Left ventricle myocardium inferior (tissue), 1 donor: ENCODE data around the gene TSPAN3. TPM values are rescaled to one million over a fixed set of nuclear protein-coding genes. Genes with fewer than 3 reads are reported as not detected.

ENCODE experiments used
- DNase-seq: peaks from one replicate; pipeline ENCODE4 v3.0.0-alpha.2; 2020
- H3K27ac ChIP-seq: fragments of 200-600 bp; replicated peaks from 2 replicates; pipeline ENCODE4 v1.8.0; 2021
- H3K27me3 ChIP-seq: fragments of 200-600 bp; 2 replicates; pipeline ENCODE4 v1.8.0; 2021; ENCODE audit warnings: low read depth
- H3K36me3 ChIP-seq: fragments of 200-600 bp; 2 replicates; pipeline ENCODE4 v1.8.0; 2021
- H3K4me1 ChIP-seq: fragments of 200-600 bp; 2 replicates; pipeline ENCODE4 v1.8.0; 2021
- H3K4me3 ChIP-seq: fragments of 200-600 bp; 2 replicates; pipeline ENCODE4 v1.8.0; 2021; ENCODE audit warnings: mild to moderate bottlenecking, moderate library complexity
- H3K9me3 ChIP-seq: fragments of 200-600 bp; replicated peaks from 2 replicates; pipeline ENCODE4 v1.8.0; 2021
- CTCF ChIP-seq: fragments of 200-600 bp; IDR thresholded peaks from 2 replicates; pipeline ENCODE4 v1.8.0; 2021; ENCODE audit warnings: antibody characterized with exemption, mild to moderate bottlenecking, borderline replicate concordance
- intact Hi-C: fragments of 100-400 bp; cut with micrococcal nuclease; formaldehyde crosslinking; loops from one replicate; pipeline ENCODE4 v1.11.0; 2022
- total RNA-seq: library from RNA; stranded (reverse); fragmentation: NEBNext Ultra II Directional; extraction: Animal tissue kit (Norgen Biotek cat#: 25700); gene quantifications from one replicate; pipeline ENCODE4 v1.2.1, GENCODE V29; 2021
- donor health status: DM: no; HTN: yes; CAD: no; lungs with severe emphysema.

TSPAN3 gene
- total RNA-seq, 1 donor from 2014 or later: 98.6 TPM

- no peaks in the 10 kb centered on the region for H3K9me3 ChIP-seq
- DNase-seq: no peak
- H3K36me3 ChIP-seq: no peaks in the 10 kb centered on the region
- peaks cover 14% of the 10 kb centered on the region for H3K4me1 ChIP-seq
- H3K27ac ChIP-seq: no peak overlapping the region
- TF ChIP-seq CTCF: no peak
- intact Hi-C loops: no loop called here
- no peak overlapping the region for H3K4me3 ChIP-seq
- peaks cover 36% of the 10 kb centered on the region for H3K27me3 ChIP-seq
Observed at GRCh38 chr15:77029166-77030047, 41.5 kb downstream of the TSPAN3 start.

DNA sequence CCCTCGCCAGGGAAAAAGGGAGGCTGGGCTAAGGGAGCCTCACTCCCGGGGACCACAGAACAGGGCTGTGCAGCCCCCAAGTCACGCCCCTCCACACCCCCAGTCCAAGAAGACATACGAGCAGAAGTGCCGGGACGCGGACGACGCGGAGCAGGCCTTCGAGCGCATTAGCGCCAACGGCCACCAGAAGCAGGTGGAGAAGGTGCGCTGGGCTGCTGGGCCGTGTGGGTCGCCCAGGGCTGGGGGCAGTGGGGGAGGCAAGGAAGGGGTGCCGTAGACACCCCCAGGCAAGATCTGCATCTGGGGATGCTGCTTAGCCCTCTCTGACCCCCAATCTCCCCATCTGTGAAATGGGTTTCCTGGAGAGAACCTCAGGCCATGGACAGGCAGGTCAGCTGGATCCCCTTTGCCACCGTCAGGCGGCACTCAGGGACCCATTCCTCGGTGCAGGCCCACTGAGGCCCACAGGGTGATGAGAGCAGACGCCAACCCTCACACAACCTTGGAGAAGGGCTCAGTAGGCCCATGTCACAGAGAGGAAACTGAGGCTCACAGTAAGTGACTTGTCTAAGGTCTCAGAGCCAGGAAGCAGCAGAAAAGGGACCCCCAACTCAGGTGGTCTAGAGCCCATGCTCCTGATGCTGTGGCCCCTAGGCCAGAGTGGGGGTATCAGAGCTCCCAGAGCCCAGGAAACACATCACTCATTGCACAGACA, 42.3 kb downstream of the TSPAN3 start:
- no peak for TF ChIP-seq CTCF
- H3K9me3 ChIP-seq: no peaks in the 10 kb centered on the region
- peaks cover 17% of the 10 kb centered on the region for H3K4me1 ChIP-seq
- H3K27me3 ChIP-seq: peaks cover 36% of the 10 kb centered on the region
- no peaks in the 10 kb centered on the region for H3K36me3 ChIP-seq
- H3K4me3 ChIP-seq: peak overlapping the region; percentile 55
- intact Hi-C loops: no loop called here
- DNase-seq: no peak
- H3K27ac ChIP-seq: no peak overlapping the region

DNA sequence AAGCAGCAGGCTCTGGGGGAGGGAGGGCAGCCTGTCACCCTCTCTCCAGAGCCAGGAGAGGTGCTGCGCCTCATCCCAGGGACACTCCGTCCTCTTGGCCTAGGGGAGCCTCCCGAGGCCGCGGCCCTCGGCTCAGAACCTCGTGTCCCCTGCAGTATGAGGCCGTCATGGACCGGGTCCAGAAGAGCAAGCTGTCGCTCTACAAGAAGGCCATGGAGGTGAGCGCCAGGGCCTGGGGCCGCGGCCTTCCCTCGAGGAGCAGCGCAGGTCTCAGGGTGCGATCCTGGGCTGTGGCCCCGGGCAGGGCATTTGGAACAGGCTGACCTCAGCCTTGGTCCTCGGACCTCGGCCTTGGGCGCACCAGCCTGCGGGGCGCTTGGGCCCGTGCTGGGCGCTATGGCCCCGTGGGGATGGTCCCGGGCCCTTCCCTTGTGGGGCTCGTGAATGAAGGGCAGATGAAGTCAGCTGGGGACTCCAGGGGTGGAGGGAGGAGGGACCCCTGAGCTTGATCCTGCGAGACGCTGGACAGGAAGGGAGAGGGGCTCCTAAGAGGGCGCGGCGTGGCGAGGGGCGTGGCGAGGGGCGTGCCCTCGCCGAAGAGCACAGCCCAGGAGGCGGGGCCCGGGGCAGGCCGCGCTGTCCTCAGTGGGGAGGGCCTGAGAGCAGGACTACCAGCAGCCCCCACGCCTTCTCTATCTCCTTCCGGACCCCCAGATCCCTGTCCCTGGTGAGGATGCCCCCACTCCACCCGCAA, 43.0 kb downstream of the TSPAN3 start:
- Histone ChIP-seq H3K36me3 (no peaks in the 10 kb centered on the region), H3K27me3 (peaks cover 36% of the 10 kb centered on the region), H3K4me3 (peak overlapping the region; percentile 55), H3K27ac (no peak overlapping the region), H3K4me1 (peaks cover 17% of the 10 kb centered on the region), H3K9me3 (no peaks in the 10 kb centered on the region)
- intact Hi-C loops: no loop called here
- TF ChIP-seq CTCF: no peak
- no peak for DNase-seq

GRCh38 chr15:77027111-77027696, 43.7 kb downstream of the TSPAN3 start:
- intact Hi-C loops: no loop called here
- H3K36me3 ChIP-seq: no peaks in the 10 kb centered on the region
- H3K9me3 ChIP-seq: no peaks in the 10 kb centered on the region
- no peak overlapping the region for H3K27ac ChIP-seq
- no peak overlapping the region for H3K4me3 ChIP-seq
- no peak for TF ChIP-seq CTCF
- peaks cover 36% of the 10 kb centered on the region for H3K27me3 ChIP-seq
- peaks cover 19% of the 10 kb centered on the region for H3K4me1 ChIP-seq
- DNase-seq: no peak

DNA sequence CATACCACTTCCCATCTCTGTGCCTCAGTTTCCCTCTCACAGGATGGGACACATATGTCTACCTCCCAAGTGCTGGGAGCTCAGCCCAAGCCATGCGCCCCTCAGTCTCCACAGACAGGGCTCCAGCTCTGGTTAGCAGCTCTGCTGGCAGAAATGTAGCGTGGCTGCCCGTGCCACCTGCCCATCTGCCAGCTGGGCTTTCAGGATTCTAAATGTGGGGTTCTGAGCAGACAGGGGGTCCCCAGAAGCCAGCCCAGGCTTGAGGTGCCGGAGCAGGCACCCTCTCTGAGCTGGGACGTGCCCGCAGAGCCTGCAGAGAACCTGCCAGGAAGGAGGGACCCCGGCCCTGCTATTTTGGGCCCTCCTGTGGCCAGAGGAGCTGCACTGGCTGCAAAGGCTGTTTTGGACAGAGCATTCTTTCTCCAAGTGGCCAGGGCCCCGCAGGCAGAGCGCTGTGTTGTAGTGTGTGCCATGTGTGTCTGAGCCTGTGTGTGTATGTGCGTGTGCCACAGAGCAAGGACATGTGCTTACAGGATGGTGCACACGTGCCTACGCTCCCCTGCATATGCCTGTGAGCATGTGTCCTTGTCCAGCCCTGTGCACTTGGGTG, 44.3 kb downstream of the TSPAN3 start:
- TF ChIP-seq CTCF: no peak
- no peak overlapping the region for H3K4me3 ChIP-seq
- DNase-seq: no peak
- no peaks in the 10 kb centered on the region for H3K9me3 ChIP-seq
- peaks cover 36% of the 10 kb centered on the region for H3K27me3 ChIP-seq
- H3K27ac ChIP-seq: no peak overlapping the region
- intact Hi-C loops: no loop called here
- H3K4me1 ChIP-seq: peaks cover 25% of the 10 kb centered on the region
- no peaks in the 10 kb centered on the region for H3K36me3 ChIP-seq
